Activated CD4-positive, alpha-beta T cell treated with anti-CD3 and anti-CD28 coated beads, Interleukin-2, amount 10 ng/mL, durations not matched to agents 24 days and 14 days (primary cell): ENCODE data around the gene ATAD3B. TPM values are rescaled to one million over a fixed set of nuclear protein-coding genes. Genes with fewer than 3 reads are reported as not detected.
A peak's percentile ranks its signal among the peaks of the same experiment; 100 is the strongest.
"Not testable (repeated sequence)": the region's sequence is repeated elsewhere in the genome, so short reads cannot be mapped to it uniquely, and the experiment has no call there.

Experiments
- DNase-seq: peaks from one replicate; pipeline ENCODE4 v3.0.0; 2022
- H3K27ac Mint-ChIP-seq: one replicate; pipeline ENCODE4 v1.8.0; 2022; ENCODE audit warnings: mild to moderate bottlenecking, mixed read lengths
- H3K27me3 Mint-ChIP-seq: one replicate; pipeline ENCODE4 v1.8.0; 2022; ENCODE audit warnings: mixed read lengths
- H3K36me3 Mint-ChIP-seq: one replicate; pipeline ENCODE4 v1.8.0; 2022; ENCODE audit warnings: low read depth, mild to moderate bottlenecking, mixed read lengths
- H3K4me1 Mint-ChIP-seq: one replicate; pipeline ENCODE4 v1.8.0; 2021; ENCODE audit warnings: mixed read lengths
- H3K4me3 Mint-ChIP-seq: one replicate; pipeline ENCODE4 v1.8.0; 2022; ENCODE audit warnings: mild to moderate bottlenecking, moderate library complexity, mixed read lengths
- H3K9me3 Mint-ChIP-seq: one replicate; pipeline ENCODE4 v1.8.0; 2021; ENCODE audit warnings: mixed read lengths
- intact Hi-C: fragments of 100-400 bp; cut with micrococcal nuclease; formaldehyde crosslinking; loops from one replicate; pipeline ENCODE4 v1.15.1; 2023
- total RNA-seq: library from RNA; stranded (reverse); gene quantifications from 2 replicates; pipeline ENCODE4 v1.2.3, GENCODE V29; 2022

Gene ATAD3B
- total RNA-seq, 1 donor from 2014 or later, result 98.5 TPM

DNA sequence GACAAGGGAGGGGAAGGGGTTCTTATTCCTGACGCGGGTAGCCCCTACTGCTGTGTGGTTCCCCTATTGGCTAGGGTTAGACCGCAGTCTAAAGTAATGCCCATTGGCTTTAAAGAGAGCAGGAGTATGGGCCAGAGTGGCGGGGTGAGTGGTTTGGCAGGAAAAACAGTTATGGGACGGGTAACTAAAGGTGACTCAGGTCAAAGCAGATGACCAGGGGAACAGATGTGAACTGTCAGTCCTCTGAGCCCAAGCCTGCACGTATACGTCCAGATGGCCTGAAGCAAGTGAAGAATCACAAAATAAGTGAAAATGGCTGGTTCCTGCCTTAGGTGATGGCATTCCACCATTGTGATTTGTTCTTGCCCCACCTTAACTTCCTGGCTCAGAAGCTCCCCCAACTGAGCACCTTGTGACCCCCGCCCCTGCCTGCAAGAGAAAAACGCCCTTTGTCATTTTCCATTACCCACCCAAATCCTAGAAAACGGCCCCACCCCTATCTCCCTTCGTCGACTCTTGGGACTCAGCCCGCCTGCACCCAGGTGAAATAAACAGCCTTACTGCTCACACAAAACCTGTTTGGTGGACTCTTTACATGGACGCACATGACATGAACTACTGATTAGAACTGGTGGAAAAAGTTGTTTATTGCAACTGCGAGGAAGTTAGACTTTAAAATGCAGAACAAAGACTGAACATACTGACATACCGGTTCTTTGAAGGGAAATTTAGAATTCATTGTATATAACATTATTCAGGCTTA lies 758 bp upstream of the ATAD3B start:
- peak; percentile 74 for DNase-seq
- peaks cover 3% of the 10 kb centered on the region for H3K36me3 Mint-ChIP-seq
- H3K27ac Mint-ChIP-seq, result peak overlapping the region; percentile 82
- H3K9me3 Mint-ChIP-seq, result no peaks in the 10 kb centered on the region
- H3K4me3 Mint-ChIP-seq, result peak overlapping the region; percentile 90
- intact Hi-C loops, result loop anchor here (1.0 kb wide), 3 partner anchors 64 to 144 kb away; partner anchors contain the start of genes MIB2 and MRPL20
- H3K27me3 Mint-ChIP-seq, result no peaks in the 10 kb centered on the region
- peaks cover 15% of the 10 kb centered on the region for H3K4me1 Mint-ChIP-seq

DNA sequence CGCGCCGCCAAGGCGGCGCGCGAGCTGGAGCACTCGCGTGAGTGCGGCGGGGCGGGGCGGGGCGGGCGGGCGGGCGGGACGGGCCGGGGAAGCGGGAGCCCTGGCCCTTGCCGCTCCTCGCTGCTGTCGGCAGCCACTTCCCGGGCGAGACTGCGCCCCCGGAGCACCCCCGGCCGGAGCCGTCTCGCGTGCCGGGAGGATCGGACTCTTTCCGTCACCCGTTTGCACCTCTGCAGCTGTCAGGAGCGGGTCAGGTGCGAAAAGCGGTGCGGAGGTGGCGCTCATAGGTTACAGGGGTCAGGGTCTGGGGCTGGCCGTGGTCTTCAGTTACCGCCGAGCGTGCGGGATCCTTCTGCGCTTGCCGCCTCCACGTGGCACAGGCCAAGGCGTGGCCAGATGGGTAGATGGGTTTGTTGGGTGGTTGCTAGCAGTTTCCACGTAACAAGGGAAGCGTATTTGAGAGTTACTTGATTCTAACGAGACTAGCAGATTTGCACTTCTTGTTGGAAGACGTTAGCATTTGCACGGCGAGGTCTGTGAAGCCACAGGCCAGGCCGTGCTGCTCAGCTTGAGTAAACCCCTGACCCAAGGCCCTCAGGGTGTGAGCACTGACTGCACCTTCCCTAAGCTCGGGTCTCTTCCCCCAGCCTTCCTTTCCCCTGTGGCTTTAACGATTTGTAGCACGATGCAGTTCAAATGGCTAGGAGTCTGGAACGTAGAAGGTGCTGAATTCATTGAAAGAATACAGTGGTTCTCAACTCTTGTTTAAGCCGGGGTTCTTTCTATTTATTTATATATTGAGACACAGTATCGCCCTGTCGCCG lies 700 bp downstream of the ATAD3B start:
- peak overlapping the region; percentile 71 for H3K27ac Mint-ChIP-seq
- H3K4me1 Mint-ChIP-seq, result peaks cover 15% of the 10 kb centered on the region
- H3K4me3 Mint-ChIP-seq, result peak overlapping the region; percentile 87
- peak; percentile 75 for DNase-seq
- H3K27me3 Mint-ChIP-seq, H3K9me3 Mint-ChIP-seq, intact Hi-C loops: not testable (repeated sequence)
- peaks cover 11% of the 10 kb centered on the region for H3K36me3 Mint-ChIP-seq

DNA sequence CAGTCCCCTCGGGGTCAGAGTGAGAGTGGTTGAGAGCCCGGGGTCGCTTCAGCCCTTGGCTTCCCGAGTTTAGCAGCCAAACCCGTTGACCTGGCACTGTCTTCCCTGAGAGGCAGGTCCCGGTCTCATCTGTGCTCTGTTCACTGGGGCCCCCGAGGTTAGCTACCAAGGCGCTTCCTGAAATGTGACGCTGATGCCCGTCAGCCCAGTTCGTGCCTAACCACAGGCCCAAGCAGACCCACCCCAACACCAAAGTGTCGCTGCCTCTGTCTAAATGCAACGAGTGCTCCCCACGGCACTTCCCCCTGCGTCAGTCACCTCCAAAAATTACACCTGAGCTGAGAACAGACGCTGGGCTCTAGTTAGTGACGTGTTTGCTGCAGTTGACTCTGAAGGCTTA lies 4.4 kb downstream of the ATAD3B start:
- peaks cover 29% of the 10 kb centered on the region for H3K36me3 Mint-ChIP-seq
- H3K27ac Mint-ChIP-seq, H3K9me3 Mint-ChIP-seq, DNase-seq, H3K4me3 Mint-ChIP-seq, intact Hi-C loops, H3K4me1 Mint-ChIP-seq, H3K27me3 Mint-ChIP-seq: not testable (repeated sequence)

DNA sequence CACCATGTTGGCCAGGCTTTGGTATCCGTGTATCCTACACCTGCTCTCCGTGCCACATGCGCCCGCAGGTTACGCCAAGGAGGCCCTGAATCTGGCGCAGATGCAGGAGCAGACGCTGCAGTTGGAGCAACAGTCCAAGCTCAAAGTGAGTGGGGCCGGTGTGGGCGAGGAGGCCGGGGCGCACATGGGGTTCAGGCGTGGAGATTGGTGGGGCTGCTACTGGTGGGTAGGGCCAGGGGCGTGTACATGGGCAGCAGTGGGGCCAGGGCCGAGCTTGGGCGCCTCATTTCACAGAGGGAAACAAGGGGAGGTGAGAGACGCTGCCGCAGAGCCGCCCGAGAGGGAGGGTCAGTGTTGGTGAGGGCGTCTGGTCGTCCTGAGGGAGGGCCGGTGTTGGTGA lies 5.6 kb downstream of the ATAD3B start:
- intact Hi-C loops, result no loop called here
- Mint-ChIP-seq H3K9me3 (no peaks in the 10 kb centered on the region), H3K27ac (no peak overlapping the region), H3K4me1 (peaks cover 3% of the 10 kb centered on the region), H3K27me3 (no peaks in the 10 kb centered on the region), H3K4me3 (no peak overlapping the region), H3K36me3 (peaks cover 32% of the 10 kb centered on the region)
- no peak for DNase-seq

DNA sequence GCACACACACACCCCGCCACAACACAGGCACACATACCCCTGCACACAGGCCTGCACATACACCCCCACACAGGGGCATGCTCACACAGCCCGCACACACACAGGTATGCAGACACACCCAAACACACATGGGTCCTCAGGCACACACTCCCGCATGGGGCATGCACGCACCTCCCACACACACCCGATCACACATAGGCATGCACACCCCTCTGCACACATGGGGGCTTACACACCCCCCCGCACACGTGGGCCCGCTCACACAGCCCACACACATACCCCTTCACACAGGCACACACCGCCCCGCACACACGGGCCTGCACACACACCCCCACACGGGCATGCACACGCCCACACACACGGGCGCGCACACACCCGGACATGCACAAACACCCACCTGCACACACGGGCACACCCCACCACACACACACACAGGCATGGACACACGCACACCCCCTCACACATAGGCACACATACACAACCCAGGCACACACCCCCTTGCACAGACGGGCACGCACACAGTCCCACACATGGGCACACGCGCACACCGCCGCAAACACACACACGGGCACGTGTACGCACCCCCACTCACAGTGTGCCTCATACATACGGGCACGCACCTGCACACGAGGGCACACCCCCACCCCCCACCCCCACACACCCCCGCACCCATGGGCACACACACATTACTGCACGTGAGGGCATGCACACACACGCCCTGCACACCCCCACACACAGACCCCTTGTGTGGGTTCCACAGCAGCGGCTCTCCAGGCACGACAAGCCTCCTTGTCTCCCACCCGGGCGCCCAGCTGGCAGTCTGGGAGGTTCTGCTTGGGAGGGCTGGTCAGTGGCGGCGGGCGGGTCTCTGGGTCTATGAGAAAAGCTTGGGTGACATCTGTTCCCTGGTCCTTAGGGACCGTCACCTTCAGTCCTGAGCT lies 8.3 kb downstream of the ATAD3B start:
- intact Hi-C loops, result no loop called here
- no peak for DNase-seq
- Mint-ChIP-seq H3K4me1 (no peaks in the 10 kb centered on the region), H3K9me3 (no peaks in the 10 kb centered on the region), H3K36me3 (peaks cover 37% of the 10 kb centered on the region), H3K27me3 (no peaks in the 10 kb centered on the region), H3K27ac (no peak overlapping the region), H3K4me3 (no peak overlapping the region)

DNA sequence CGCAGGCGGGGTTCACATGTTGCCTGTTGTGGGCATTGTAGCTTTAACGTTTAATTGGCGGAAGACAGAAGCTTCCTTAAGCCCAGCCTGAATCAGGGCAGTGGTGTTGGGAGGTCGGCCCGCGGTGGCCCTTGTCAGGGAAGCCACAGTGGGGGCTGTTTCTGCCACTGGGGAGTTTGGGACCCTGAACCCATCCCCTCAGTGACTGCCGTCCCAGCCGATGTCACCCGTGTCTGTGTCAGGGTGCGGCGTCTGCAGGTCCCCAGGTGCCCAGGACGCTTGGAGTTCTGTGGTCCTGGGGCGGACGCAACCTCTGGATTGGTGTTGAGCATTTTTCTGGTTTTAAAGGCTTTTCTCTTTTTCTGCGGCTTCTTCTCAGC lies 8.9 kb downstream of the ATAD3B start:
- H3K9me3 Mint-ChIP-seq, H3K27ac Mint-ChIP-seq, H3K27me3 Mint-ChIP-seq, H3K4me1 Mint-ChIP-seq, H3K4me3 Mint-ChIP-seq, DNase-seq, intact Hi-C loops: not testable (repeated sequence)
- peaks cover 37% of the 10 kb centered on the region for H3K36me3 Mint-ChIP-seq

DNA sequence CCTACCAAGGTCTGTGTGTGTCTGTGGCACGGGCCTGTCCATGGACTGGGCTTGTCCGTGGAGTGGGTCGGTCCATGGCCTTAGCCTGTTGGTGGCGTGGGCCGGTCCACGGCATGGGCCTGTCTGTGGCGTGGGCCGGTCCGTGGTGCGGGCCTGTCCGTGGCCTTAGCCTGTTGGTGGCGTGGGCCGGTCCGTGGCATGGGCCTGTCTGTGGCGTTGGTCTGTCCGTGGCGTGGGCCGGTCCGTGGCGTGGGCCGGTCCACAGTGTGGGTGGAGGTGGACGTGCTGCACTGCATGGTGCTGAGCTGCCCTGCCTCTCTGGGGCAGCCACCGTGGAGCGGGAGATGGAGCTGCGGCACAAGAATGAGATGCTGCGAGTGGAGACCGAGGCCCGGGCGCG lies 10.2 kb downstream of the ATAD3B start:
- H3K27ac Mint-ChIP-seq, DNase-seq, intact Hi-C loops, H3K9me3 Mint-ChIP-seq, H3K4me1 Mint-ChIP-seq, H3K27me3 Mint-ChIP-seq, H3K4me3 Mint-ChIP-seq: not testable (repeated sequence)
- H3K36me3 Mint-ChIP-seq, result peaks cover 33% of the 10 kb centered on the region

DNA sequence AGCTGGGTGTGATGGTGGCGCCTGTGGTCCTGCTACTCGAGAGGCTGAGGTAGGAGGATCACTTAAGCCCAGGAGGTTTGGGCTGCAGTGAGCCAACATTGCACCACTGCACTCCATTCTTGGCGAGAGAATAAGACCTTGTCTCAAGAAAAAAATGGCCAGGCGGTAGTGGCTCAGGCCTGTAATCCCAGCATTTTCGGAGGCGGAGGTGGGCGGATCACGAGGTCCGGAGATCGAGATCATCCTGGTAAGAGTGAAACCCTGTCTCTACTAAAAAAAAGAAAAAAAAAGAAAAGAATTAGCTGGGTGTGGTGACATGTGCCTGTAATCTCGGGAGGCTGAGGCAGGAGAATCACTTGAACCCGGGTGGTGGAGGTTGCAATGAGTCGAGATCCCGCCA lies 11.3 kb downstream of the ATAD3B start:
- H3K4me1 Mint-ChIP-seq, result no peaks in the 10 kb centered on the region
- H3K27ac Mint-ChIP-seq, result no peak overlapping the region
- DNase-seq, result no peak
- intact Hi-C loops, result no loop called here
- no peaks in the 10 kb centered on the region for H3K9me3 Mint-ChIP-seq
- H3K4me3 Mint-ChIP-seq, result no peak overlapping the region
- peaks cover 30% of the 10 kb centered on the region for H3K36me3 Mint-ChIP-seq
- H3K27me3 Mint-ChIP-seq, result no peaks in the 10 kb centered on the region

DNA sequence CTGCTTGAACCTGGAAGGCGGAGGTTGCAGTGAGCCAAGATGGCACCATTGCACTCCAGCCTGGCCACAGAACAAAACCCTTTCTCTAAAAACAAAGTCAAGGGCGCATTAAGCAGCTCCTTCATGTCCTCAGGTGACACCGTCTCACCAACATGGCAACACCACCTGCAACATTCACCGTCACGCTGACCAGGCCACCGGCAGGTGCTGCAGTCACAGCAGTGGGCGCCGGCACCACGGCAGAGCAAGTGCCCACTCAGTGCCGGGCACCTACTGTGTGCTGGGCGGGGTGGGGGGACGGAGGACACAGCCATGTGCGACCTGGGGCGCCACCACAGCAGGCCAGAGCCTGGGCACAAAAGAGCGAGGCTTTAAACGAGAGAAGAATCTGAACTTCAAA lies 12.1 kb downstream of the ATAD3B start:
- no peak for DNase-seq
- Mint-ChIP-seq H3K9me3 (no peaks in the 10 kb centered on the region), H3K36me3 (peaks cover 34% of the 10 kb centered on the region), H3K4me3 (no peak overlapping the region), H3K27me3 (no peaks in the 10 kb centered on the region), H3K27ac (no peak overlapping the region), H3K4me1 (no peaks in the 10 kb centered on the region)
- intact Hi-C loops, result no loop called here

DNA sequence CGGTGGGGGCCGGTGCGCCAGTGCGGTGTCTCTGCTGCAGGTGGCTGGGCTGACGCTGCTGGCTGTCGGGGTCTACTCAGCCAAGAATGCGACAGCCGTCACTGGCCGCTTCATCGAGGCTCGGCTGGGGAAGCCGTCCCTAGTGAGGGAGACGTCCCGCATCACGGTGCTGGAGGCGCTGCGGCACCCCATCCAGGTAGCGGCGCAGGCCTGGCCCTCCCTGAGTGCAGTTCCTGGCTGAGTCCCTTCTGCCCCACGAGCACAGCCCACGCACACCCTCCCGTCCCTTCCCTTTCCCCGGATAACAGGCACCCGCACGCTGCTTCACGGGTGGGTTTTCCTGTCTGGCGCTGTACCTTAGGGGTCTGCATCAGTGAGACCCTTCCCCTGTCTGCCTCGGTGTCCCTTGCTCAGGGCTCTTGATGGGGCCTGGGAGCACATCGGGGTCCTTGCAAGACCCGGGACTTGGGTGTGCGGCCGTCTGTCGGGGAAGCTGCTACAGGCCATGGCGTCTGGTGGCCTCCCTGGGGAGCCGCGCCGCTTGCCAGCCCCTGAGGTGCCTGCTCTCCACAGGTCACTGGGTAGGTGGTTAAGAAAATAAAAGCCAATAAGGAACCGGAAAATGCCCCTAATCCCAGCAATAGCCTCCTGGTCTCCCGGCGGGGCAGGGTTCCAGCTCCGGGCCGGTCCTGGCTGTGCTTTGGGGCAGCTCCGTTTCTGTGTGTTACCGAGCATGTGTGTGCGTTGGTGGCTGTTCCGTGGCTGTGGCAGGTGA lies 13.6 kb downstream of the ATAD3B start:
- H3K4me1 Mint-ChIP-seq, H3K9me3 Mint-ChIP-seq, H3K27me3 Mint-ChIP-seq, H3K4me3 Mint-ChIP-seq, H3K27ac Mint-ChIP-seq, DNase-seq, intact Hi-C loops: not testable (repeated sequence)
- peaks cover 37% of the 10 kb centered on the region for H3K36me3 Mint-ChIP-seq

DNA sequence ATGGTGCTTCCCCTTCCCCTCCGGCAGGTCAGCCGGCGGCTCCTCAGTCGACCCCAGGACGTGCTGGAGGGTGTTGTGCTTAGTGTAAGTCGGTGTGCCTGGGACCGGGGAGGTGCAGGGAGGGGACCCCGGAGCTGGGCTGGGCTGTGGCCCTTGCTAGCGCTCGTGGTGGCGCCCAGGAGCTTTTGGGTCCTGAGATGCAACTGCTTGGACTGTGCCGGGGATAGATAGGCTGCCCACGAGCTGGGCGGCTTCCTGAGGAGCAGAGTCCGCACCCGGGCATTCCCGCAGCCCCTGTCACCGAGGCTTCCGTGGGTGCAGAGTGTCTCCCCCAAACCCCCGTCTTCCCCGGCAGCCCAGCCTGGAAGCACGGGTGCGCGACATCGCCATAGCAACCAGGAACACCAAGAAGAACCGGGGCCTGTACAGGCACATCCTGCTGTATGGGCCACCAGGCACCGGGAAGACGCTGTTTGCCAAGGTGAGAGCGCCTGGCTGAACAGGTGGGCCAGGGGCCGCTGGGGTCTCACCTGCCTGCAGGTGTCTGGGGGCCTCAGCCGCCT lies 14.3 kb downstream of the ATAD3B start:
- H3K4me3 Mint-ChIP-seq, intact Hi-C loops, DNase-seq, H3K4me1 Mint-ChIP-seq, H3K9me3 Mint-ChIP-seq, H3K27me3 Mint-ChIP-seq, H3K27ac Mint-ChIP-seq: not testable (repeated sequence)
- peaks cover 39% of the 10 kb centered on the region for H3K36me3 Mint-ChIP-seq

DNA sequence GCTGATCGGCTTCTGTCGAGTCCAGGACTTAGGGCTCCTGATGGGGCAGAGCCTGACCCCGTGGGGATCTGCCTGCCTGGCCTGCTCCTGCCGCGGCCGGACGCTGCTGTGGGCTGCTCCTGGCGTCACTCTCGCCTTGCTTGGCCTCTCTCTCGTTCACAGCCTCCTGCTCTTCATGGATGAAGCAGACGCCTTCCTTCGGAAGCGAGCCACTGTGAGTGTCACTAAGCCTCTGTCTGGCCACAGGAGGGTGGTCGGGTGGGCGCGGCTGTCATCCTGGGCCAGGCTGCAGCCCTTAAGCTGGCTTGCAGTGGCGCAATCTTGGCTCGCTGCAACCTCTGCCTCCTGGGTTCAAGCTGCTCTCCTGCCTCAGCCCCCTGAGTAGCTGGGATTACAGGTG lies 16.1 kb downstream of the ATAD3B start:
- no peaks in the 10 kb centered on the region for H3K27me3 Mint-ChIP-seq
- intact Hi-C loops, result no loop called here
- peaks cover 52% of the 10 kb centered on the region for H3K36me3 Mint-ChIP-seq
- no peak overlapping the region for H3K27ac Mint-ChIP-seq
- H3K4me1 Mint-ChIP-seq, result no peaks in the 10 kb centered on the region
- no peak overlapping the region for H3K4me3 Mint-ChIP-seq
- no peaks in the 10 kb centered on the region for H3K9me3 Mint-ChIP-seq
- DNase-seq, result no peak

DNA sequence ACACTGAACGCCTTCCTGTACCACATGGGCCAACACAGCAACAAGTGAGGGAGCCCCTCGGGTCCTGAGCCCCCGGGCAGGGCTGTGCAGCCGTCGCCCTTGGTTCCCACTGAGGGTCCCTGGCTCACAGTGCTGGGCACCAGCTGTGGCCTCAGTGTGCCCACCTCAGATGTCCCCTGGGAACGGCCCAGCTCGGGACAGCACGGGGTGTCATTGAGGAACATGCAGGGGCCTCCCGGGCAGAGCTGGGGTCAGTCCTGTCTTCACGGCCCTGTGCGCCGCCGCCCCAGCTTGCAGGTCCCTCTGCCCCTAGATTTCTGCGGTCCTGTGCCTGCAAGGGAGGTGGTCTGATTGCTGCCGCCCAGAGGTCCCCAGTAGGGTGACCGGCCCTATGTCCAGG lies 17.7 kb downstream of the ATAD3B start:
- Mint-ChIP-seq H3K9me3 (peaks cover 4% of the 10 kb centered on the region), H3K27ac (no peak overlapping the region), H3K36me3 (peaks cover 58% of the 10 kb centered on the region), H3K4me3 (no peak overlapping the region), H3K27me3 (no peaks in the 10 kb centered on the region), H3K4me1 (no peaks in the 10 kb centered on the region)
- intact Hi-C loops, result no loop called here
- DNase-seq, result no peak
